ENCODE data around the gene SECTM1.

The SECTM1 gene

GRCh38 chr17:82294064-82294773 is 39.3 kb downstream of the SECTM1 start:
- H3K4me1 ChIP-seq (ENCODE audit: low read depth, poor library complexity, severe bottlenecking), result peaks cover 45% of the 10 kb centered on the region
- no peaks in the 10 kb centered on the region for H3K79me2 ChIP-seq (ENCODE audit: insufficient read depth, low read depth)
- H3K27me3 ChIP-seq (ENCODE audit: insufficient read depth, low read depth), result no peaks in the 10 kb centered on the region
- H3K36me3 ChIP-seq (ENCODE audit: insufficient read depth), result no peaks in the 10 kb centered on the region
- no peaks in the 10 kb centered on the region for H4K20me1 ChIP-seq (ENCODE audit: insufficient read depth)
- H3K9ac ChIP-seq, result no peak overlapping the region
- H3K4me3 ChIP-seq (IDR thresholded peaks at IDR 0.05; ENCODE audit: insufficient read depth, low read depth, low read length), result no peak overlapping the region
- H2AFZ ChIP-seq (ENCODE audit: low read depth), result no peak overlapping the region
- TF ChIP-seq CTCF (conservative IDR thresholded peaks at IDR 0.05; ENCODE audit: low read depth, low read length), result no peak
- no peak overlapping the region; the same call in 1 of the 2 replicates for H3K4me2 ChIP-seq
- no peak overlapping the region for H3K27ac ChIP-seq

DNA sequence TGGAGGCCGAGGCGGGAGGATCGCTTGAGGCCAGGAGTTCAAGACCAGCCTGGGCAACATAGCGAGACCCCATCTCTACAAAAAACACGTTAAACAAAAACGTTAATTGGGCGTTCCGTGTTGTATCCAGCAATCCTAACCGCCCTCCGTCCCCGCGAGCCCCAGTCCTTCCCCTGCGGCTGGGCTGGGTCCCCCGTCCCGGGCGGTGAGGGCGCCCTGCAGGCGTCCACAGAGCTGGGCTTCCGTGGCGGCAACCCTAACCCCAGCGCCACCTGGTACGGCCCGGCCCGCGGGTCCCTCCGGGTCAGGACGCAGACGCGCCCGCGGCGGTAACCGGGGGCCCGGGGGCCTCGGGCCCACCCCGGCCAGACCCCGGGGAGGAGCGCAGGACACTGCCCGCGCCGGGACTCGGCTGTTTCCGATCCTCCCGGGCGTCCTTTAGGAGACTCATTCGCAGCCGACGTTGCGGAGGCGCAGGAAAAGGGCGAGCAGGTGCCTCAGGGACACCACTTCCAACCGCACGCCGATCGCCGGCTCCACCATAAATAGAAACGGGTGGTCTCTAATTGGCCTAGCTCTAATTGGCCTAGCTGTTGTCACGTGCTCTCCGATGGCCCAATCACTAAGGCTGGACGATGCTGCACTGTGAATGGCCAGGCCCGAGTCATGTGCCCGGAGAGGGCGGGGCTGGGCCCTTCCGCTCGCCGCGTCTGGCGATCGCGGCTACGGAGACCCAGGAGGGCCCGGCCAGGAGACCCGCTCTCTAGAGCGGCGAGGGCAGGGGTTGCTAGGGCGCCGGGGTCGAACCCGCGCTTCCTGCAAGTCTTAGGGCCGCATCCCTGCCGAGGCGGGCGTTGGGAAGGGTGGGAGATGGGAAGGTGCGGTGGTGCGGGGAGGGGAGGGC is 41.1 kb downstream of the SECTM1 start:
- Histone ChIP-seq H4K20me1 (ENCODE audit: insufficient read depth) (no peaks in the 10 kb centered on the region), H3K27me3 (ENCODE audit: insufficient read depth, low read depth) (no peaks in the 10 kb centered on the region), H2AFZ (ENCODE audit: low read depth) (peak overlapping the region; percentile 50), H3K4me2 (peak overlapping the region; percentile 69; the same call in 1 of the 2 replicates), H3K36me3 (ENCODE audit: insufficient read depth) (no peaks in the 10 kb centered on the region), H3K79me2 (ENCODE audit: insufficient read depth, low read depth) (no peaks in the 10 kb centered on the region), H3K4me3 (IDR thresholded peaks at IDR 0.05; ENCODE audit: insufficient read depth, low read depth, low read length) (peak overlapping the region; percentile 45), H3K9ac (peak overlapping the region; percentile 77), H3K4me1 (ENCODE audit: low read depth, poor library complexity, severe bottlenecking) (peaks cover 32% of the 10 kb centered on the region), H3K27ac (peak overlapping the region; percentile 72)
- no peak for TF ChIP-seq CTCF (conservative IDR thresholded peaks at IDR 0.05; ENCODE audit: low read depth, low read length)

GRCh38 chr17:82291582-82292250 is 41.9 kb downstream of the SECTM1 start:
- no peak for TF ChIP-seq CTCF (conservative IDR thresholded peaks at IDR 0.05; ENCODE audit: low read depth, low read length)
- Histone ChIP-seq H3K27ac (peak overlapping the region; percentile 72), H3K36me3 (ENCODE audit: insufficient read depth) (no peaks in the 10 kb centered on the region), H3K9ac (peak overlapping the region; percentile 77), H3K4me1 (ENCODE audit: low read depth, poor library complexity, severe bottlenecking) (peaks cover 24% of the 10 kb centered on the region), H3K79me2 (ENCODE audit: insufficient read depth, low read depth) (no peaks in the 10 kb centered on the region), H3K4me3 (IDR thresholded peaks at IDR 0.05; ENCODE audit: insufficient read depth, low read depth, low read length) (peak overlapping the region; percentile 45), H4K20me1 (ENCODE audit: insufficient read depth) (no peaks in the 10 kb centered on the region), H3K27me3 (ENCODE audit: insufficient read depth, low read depth) (no peaks in the 10 kb centered on the region), H2AFZ (ENCODE audit: low read depth) (peak overlapping the region; percentile 50), H3K4me2 (peak overlapping the region; percentile 69; the same call in 1 of the 2 replicates)

Measured in KMS-11 (cell line).